HG02678 (cell line): ENCODE measurements around the gene ZNF74.

Source experiments
- ATAC-seq: cut with Tn5 transposase; IDR thresholded peaks from one replicate; pipeline ENCODE4 v1.9.1; 2021; ENCODE audit warnings: mild to moderate bottlenecking, moderate library complexity; ENCODE audit not compliant: unreplicated experiment

ZNF74 gene

DNA sequence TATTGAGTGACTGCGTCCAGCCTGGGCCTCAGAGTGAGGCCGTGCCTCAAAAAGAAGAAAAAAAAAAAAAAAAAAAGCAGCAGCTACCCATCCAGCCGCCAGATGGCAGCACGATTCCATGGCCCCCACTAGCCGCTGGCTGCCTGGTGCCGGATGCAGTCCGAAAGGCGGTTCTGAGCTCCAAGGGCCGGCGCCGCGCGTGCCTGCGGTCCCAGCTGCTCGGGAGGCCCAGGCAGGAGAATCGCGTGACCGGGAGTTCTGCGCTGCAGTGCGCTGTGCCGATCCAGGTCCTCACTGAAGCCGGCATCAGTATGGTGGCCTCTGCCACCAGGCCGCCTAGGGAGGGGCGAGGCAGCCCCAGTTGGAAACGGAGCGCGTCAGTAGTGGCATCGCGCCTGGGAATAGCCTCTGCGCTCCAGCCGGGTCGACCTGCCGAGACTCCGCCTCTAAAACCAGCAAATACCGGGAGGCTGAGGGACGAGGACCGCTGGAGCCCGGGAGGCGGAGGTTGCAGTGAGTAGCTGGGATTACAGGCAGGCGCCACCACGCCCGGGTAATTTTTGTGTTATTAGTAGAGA, 24.3 kb downstream of the ZNF74 start:
- no peak for ATAC-seq

- no peak for ATAC-seq
Observed at GRCh38 chr22:20419664-20419951, 25.7 kb downstream of the ZNF74 start.

DNA sequence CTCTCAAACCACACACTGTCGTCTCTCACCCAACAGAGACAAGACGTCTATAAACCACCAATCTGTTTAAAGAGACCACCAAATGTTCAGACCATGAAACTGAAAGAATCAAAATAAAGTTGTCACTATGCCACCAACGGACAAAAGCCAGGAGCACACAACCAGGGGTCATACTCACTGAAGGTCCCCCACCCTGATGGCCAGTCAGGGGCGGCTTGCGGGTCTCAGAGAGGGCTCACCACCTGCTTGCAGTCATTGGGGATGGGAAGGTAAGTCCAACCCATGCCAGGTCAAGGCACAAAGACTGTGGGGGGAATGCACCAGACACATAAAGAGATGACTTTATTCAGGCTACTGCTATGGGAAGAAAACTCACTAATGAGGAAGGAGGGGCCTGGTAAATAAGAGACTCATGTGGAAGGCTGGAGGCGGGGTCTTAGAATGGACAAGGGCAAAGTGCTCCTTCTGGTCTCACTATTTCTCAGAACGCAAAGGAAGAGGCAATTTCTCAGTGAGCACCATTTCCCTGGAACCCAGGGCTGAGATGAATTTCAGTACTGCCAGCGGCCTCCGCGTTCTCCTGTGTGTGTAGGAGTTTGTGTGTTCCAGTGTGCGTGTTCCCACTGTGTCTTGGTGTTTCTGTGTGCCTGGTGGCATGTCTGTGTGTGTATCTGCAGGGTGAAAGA, 26.3 kb downstream of the ZNF74 start:
- no peak for ATAC-seq

DNA sequence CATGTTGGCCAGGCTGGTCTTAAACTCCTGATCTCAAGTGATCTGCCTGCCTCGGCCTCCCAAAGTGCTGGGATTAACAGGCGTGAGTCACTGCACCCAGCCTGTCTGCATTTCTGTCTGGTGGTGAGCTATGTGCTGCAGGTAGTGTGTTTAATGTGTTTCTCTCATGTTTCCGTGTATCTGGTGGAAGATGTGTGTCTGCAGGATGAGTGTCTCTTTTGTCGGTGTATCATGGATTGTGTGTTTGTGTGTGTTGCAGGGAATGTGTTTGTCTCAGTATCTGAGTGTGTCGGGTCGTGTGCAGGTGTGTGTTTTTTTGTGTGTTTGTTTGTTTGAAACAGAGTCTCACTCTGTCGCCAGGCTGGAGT, 27.5 kb downstream of the ZNF74 start:
- ATAC-seq, result no peak

DNA sequence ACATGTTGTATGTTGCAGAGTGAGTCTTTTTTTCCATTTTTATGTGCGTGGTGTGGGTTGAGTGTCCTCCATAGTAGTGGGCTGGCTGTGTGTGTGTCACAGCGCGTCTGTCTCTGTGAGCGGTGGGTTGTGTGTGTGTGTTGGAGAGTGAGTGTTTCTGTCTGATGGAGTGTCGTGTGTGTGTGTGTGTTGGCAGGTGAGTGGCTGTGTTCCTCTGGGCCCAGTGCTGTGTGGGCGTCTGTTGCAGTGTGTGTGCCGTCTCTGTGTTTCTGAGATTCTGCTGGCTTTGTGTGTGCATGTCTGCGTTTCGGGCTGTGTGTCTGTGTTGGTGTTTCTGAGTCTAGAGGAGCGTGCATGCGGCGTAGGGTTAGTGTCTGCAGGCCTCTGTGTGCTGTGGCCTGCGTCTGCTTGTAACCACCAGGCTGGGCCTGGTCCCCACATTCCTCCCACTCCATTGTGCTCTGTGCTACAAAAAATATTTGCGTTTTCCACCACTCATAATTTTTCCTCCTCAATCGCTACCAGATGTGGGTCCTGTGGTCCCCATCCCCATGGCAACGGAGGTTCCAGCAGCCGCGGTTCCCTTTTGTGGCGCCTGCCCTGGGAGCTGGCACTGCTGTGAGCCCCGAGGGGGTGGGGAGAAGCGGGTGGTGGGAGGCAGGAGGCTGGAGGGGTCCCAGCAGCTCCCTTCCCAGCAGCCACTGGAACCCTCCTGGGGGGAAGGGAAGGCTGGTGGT, 28.5 kb downstream of the ZNF74 start:
- no peak for ATAC-seq

DNA sequence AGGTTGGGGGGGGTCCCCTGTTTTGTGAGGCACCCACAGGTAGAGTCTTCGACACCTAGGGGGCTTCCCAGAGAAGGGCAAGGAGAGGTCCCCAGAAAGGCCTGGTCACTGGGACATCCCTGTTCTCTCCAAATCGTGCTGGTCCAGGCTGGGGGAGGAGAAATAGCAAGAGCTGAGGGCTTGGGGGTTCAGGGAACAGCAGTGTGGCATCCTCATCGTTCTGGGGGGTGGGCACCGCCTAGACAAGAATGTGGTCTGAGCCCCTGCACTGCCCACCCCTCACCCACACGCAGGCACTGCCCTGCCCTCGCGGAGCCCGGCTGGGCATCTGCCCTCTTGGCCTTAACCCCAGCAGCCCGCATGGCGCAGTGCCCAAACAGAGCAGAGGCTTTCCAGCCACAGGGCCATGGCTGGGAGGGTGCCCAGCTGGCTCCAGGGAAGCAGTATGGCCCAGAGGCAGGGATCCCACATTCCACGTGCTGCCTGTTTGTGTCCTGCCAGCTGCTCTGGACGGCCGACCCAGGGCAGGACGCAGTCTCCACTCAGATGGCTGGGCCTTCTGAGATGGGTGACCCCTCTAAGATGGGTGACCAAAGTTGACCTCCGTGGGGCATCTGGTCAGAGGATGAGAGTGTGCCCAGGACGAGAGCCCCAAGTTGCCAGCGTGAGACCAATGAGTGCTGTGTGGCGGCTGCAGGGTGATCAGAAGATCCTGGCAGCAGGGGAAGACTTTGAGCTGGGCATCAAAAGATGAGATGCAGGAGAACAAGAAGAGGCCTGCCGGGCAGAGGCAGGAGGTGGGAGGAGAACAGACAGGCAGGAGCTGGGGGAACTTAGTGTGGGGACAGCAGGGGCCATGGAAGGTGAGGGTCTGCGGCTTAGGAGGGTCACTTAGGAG, 29.3 kb downstream of the ZNF74 start:
- ATAC-seq, result no peak

DNA sequence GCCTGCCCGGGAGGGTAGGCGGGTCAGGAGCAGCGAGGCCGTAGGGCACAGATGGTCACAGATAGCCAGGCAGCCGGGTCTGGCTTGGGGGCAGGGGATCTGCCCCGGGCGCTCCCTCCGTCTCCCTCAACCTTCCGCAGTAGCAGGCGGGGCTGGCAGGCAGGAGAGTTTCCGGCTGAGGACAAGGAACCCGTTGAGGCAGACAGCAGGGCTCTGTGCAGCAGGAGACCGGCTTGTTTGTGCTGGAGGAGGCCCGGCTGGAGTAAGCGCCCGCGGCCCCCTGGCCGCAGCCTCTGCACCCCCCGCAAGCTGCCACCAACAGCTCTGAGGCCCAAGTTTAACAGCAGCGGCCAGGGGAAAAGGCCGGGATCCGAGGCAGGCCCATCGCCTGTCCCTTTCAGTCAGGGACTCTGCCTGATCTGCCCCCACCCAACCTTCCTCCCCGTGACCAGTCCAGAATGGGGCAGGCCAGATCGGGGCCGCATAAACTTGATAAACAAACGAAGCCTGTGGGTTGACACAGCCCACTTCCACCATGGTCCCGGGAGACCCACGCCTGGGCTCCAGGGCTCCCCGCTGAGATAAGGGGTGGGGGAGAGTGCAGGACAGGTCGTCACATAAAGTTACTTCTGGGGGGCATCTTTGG, 30.1 kb downstream of the ZNF74 start:
- no peak for ATAC-seq

- ATAC-seq, result no peak
Observed at GRCh38 chr22:20424568-20424931, 30.6 kb downstream of the ZNF74 start.

GRCh38 chr22:20424932-20425565, 31.1 kb downstream of the ZNF74 start:
- no peak for ATAC-seq

- ATAC-seq, result no peak
Observed at GRCh38 chr22:20425566-20426258, 31.8 kb downstream of the ZNF74 start.

DNA sequence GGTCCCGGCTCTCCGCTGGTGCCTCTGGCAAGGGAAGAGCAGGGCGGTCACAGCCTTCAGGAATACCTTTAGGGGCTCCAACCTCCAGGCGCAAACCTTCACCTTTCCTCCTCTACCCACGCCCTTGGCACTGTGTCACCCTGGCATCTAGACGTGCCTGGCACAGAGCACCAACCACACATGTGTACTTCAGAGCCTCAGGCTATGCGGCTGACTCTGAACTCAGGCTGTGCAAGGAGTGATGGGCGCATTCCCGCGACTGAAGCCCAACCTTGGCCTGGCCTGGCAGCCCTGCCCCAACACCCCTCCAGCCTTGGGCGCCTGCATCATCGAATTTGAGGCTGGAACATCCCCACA, 32.3 kb downstream of the ZNF74 start:
- ATAC-seq, result no peak

DNA sequence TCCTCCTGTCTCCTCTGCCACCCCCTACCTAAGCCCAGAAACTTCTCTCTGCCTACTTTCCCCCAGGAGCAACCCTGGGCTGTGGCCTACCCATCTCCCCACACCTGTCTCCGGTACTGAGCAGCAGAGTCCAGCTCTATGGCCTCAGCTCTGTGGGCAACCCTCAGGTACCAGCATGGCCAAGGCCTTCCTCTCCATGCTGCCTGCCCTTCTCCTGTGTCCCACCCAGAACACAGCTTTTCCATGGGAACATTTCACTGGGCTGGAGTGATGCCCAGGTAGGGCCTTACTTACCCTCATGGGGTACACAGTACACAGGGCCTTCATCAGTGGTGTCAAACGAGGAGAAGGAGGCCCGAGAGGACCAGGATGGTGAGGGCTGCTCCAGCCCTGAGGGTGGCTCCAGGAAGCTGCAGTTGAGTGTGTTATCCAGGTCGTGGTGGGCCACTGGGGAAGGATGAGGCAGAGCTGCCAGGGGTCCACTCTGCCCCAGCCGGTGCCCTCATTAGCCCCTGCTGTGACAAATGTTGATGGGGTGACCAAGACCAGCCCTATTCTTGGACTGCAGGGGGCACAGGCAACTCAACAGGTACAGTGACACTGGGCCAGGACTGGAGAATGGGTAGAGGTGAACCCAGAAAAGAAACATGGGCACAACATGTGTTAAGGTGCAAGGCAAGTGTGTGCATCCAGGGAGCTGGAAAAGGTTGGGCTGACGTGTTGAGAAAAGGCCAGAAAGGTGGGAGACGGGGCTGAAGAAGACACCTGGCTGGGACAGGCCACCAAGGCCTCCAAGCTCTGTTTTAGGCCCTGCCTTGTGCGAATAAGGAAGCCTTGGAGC, 33.4 kb downstream of the ZNF74 start:
- ATAC-seq, result no peak

- ATAC-seq, result no peak
Observed at GRCh38 chr22:20427945-20428417, 34.0 kb downstream of the ZNF74 start.

GRCh38 chr22:20428496-20429253, 34.7 kb downstream of the ZNF74 start:
- ATAC-seq, result no peak

GRCh38 chr22:20429254-20430100, 35.5 kb downstream of the ZNF74 start:
- ATAC-seq, result peak; percentile 62

DNA sequence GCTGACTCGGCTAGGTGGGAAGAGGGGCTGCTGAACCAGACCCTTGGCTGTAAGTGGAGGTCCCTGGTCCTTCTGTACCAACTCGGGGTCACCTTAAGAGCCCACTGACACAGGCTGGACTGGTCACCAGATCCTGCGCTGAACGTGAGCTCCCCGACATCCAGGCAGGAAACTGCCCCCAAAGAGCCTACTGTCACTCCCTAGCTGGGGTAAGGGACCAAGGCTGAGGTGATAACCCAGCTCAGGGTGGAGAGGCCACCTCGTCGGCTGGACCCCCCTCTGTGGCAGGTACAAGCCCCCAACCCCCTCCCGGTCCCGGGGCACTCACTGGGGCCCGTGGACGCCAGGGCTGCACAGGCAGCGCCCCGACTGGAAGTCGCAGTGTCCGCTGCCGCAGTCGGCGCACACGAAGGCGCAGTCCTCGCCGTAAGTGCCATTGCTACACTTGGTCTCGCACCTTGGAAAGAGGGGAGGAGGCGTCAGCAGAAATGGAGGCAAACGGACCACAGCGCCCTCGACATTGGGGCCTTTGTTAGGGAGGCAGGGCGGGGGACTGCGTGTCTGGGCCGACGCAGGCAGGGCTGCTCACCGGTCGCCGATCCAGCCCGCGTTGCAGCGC, 36.3 kb downstream of the ZNF74 start:
- ATAC-seq, result no peak
